ENCODE data around the gene RTN4R.
"Not testable (repeated sequence)": the region's sequence is repeated elsewhere in the genome, so short reads cannot be mapped to it uniquely, and the experiment has no call there.

Gene RTN4R

DNA sequence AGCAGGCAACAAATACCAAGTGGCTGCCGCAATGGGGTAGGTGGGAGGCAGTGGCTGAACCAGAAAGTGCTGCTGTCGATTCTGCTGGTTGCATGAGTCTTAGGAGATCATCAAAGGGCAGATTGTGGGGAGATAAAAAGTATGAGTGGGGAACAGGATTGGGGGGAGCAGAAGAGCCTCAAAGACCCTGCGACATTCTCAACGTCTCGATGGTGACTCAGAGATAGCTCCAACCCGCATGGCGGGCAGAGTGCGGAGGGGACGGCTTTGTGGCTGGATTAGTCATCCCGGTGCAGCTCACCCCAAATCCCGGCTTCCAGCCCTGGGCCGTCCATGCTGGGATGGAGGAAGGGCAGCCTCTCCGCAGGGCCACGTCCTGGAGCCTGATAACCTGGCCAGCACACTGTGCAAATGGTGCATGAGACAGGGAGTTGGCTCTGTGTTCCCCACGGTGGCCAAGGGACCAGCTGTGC, 11.6 kb upstream of the RTN4R start:
- Histone ChIP-seq H3K9me2 (replicated peaks; ENCODE audit: control insufficient read depth, low read length) (no peaks in the 10 kb centered on the region), H3K4me3 (ENCODE audit: low read length) (no peak overlapping the region), H4K20me1 (ENCODE audit: control insufficient read depth, insufficient read depth, low read depth, low read length) (no peaks in the 10 kb centered on the region), H3K36me3 (ENCODE audit: control insufficient read depth, low read length) (no peaks in the 10 kb centered on the region), H3K27ac (ENCODE audit: low read depth, low read length) (no peak overlapping the region), H3F3A (ENCODE audit: control insufficient read depth, insufficient read depth) (no peaks in the 10 kb centered on the region), H3K4me1 (ENCODE audit: control insufficient read depth, low read length) (no peaks in the 10 kb centered on the region), H3K9me3 (ENCODE audit: control insufficient read depth, insufficient read depth, low read length) (no peaks in the 10 kb centered on the region), H3K4me2 (ENCODE audit: low read length) (no peak overlapping the region), H3K27me3 (ENCODE audit: control insufficient read depth, low read length) (no peaks in the 10 kb centered on the region), H3K79me2 (ENCODE audit: control insufficient read depth, low read length) (no peaks in the 10 kb centered on the region)
- TF ChIP-seq, protein P1, sequence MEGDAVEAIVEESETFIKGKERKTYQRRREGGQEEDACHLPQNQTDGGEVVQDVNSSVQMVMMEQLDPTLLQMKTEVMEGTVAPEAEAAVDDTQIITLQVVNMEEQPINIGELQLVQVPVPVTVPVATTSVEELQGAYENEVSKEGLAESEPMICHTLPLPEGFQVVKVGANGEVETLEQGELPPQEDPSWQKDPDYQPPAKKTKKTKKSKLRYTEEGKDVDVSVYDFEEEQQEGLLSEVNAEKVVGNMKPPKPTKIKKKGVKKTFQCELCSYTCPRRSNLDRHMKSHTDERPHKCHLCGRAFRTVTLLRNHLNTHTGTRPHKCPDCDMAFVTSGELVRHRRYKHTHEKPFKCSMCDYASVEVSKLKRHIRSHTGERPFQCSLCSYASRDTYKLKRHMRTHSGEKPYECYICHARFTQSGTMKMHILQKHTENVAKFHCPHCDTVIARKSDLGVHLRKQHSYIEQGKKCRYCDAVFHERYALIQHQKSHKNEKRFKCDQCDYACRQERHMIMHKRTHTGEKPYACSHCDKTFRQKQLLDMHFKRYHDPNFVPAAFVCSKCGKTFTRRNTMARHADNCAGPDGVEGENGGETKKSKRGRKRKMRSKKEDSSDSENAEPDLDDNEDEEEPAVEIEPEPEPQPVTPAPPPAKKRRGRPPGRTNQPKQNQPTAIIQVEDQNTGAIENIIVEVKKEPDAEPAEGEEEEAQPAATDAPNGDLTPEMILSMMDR (IDR thresholded peaks at IDR 0.05; ENCODE audit: low read depth, low read length, poor library complexity, severe bottlenecking), result no peak
- no peak for TF ChIP-seq EZH2phosphoT487 (IDR thresholded peaks at IDR 0.05; ENCODE audit: borderline replicate concordance, low read length)

DNA sequence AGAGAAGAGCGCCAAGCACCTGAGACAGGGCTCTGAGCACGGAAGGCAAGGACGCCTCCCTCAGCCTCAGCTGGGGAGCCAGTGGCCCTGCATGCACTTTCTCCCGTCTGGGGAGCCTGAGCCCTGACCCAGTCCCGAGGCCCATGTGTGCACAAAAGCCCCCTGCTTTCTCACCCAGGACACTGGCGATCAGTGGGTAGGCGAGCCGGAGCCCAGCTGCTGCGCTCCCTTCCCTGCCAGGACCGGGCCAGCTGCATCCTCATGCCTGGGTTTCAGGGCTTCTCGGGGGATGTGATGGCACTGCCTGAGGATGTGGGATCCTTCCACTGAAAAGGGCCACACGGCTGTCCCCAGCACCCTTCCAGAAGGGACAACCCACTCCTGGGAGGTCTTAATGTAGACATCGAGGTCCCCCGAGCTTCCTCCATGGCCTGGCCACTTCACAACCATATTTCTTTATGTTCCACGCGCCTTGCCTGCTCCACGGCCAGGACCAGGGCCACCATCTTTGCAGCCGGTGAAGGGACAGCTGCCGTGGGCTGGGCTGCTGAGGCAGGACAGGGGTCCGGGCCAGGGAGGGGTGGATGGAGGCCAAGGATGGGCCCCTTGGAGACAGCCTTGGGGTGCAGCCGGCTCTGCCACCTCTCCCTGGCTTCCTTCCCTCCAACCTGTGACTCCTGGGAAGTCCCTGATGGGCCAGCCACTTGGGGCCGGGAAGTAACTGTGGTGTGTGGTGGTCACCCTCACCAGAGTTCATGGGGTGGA, 10.8 kb upstream of the RTN4R start:
- not testable (repeated sequence) for H3K36me3 ChIP-seq (ENCODE audit: control insufficient read depth, low read length); H3K4me1 ChIP-seq (ENCODE audit: control insufficient read depth, low read length)

GRCh38 chr22:20277936-20278635, 10.0 kb upstream of the RTN4R start:
- not testable (repeated sequence) for H3K27me3 ChIP-seq (ENCODE audit: control insufficient read depth, low read length); H3K4me3 ChIP-seq (ENCODE audit: low read length); H3K4me1 ChIP-seq (ENCODE audit: control insufficient read depth, low read length); H4K20me1 ChIP-seq (ENCODE audit: control insufficient read depth, insufficient read depth, low read depth, low read length); H3K9me2 ChIP-seq (replicated peaks; ENCODE audit: control insufficient read depth, low read length); H3K79me2 ChIP-seq (ENCODE audit: control insufficient read depth, low read length); H3K4me2 ChIP-seq (ENCODE audit: low read length); H3K9me3 ChIP-seq (ENCODE audit: control insufficient read depth, insufficient read depth, low read length); H3K36me3 ChIP-seq (ENCODE audit: control insufficient read depth, low read length); H3F3A ChIP-seq (ENCODE audit: control insufficient read depth, insufficient read depth); H3K27ac ChIP-seq (ENCODE audit: low read depth, low read length)

More for the DNA sequence above, 10.8 kb upstream of the RTN4R start:
- not testable (repeated sequence) for H3K9me3 ChIP-seq (ENCODE audit: control insufficient read depth, insufficient read depth, low read length); H3K9me2 ChIP-seq (replicated peaks; ENCODE audit: control insufficient read depth, low read length); H3F3A ChIP-seq (ENCODE audit: control insufficient read depth, insufficient read depth); H3K27ac ChIP-seq (ENCODE audit: low read depth, low read length); H3K27me3 ChIP-seq (ENCODE audit: control insufficient read depth, low read length); H3K4me2 ChIP-seq (ENCODE audit: low read length); H3K79me2 ChIP-seq (ENCODE audit: control insufficient read depth, low read length); H4K20me1 ChIP-seq (ENCODE audit: control insufficient read depth, insufficient read depth, low read depth, low read length); H3K4me3 ChIP-seq (ENCODE audit: low read length)

- TF ChIP-seq, protein P1 (IDR thresholded peaks at IDR 0.05; ENCODE audit: low read depth, low read length, poor library complexity, severe bottlenecking), result no peak
- TF ChIP-seq EZH2phosphoT487 (IDR thresholded peaks at IDR 0.05; ENCODE audit: borderline replicate concordance, low read length), result no peak
- no peak overlapping the region for H3K4me3 ChIP-seq (ENCODE audit: low read length)
- H3K27me3 ChIP-seq (ENCODE audit: control insufficient read depth, low read length), result no peaks in the 10 kb centered on the region
- no peaks in the 10 kb centered on the region for H4K20me1 ChIP-seq (ENCODE audit: control insufficient read depth, insufficient read depth, low read depth, low read length)
- no peaks in the 10 kb centered on the region for H3K9me2 ChIP-seq (replicated peaks; ENCODE audit: control insufficient read depth, low read length)
- no peaks in the 10 kb centered on the region for H3K9me3 ChIP-seq (ENCODE audit: control insufficient read depth, insufficient read depth, low read length)
- H3K79me2 ChIP-seq (ENCODE audit: control insufficient read depth, low read length), result no peaks in the 10 kb centered on the region
- no peaks in the 10 kb centered on the region for H3F3A ChIP-seq (ENCODE audit: control insufficient read depth, insufficient read depth)
- no peak overlapping the region for H3K4me2 ChIP-seq (ENCODE audit: low read length)
- no peak overlapping the region for H3K27ac ChIP-seq (ENCODE audit: low read depth, low read length)
- H3K4me1 ChIP-seq (ENCODE audit: control insufficient read depth, low read length), result no peaks in the 10 kb centered on the region
- no peaks in the 10 kb centered on the region for H3K36me3 ChIP-seq (ENCODE audit: control insufficient read depth, low read length)
Observed at GRCh38 chr22:20276468-20276867, 8.3 kb upstream of the RTN4R start.

Data from DOHH2 (cell line).